CD4-positive, alpha-beta T cell treated with Interferon alpha-2 for 1 hour (primary cell): ENCODE measurements around the gene GALNT10.

ENCODE experiments used
- DNase-seq, 2 donors: peaks; one replicate each; pipeline ENCODE4 v3.0.0-alpha.2; 2020 to 2022

The GALNT10 gene

DNA sequence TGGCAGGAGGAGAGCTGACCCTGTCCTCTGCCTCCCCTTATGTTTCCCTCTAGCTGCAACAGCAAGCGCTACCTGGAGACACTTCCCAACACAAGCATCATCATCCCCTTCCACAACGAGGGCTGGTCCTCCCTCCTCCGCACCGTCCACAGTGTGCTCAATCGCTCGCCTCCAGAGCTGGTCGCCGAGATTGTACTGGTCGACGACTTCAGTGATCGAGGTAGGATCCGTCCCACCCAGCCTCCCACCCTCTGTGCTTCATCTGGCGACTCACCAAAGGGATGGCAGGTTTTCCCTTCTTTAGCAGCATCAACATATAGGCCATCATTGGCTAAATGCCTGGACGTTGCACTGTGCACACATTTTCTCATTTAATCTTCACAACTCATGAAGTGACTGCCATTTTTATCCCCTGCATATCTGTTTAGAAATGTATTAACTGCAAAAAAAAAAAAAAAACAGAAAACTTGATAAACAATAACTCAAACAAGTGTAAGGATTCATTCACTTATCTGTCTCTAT is 139.0 kb downstream of the GALNT10 start:
- no peak for DNase-seq

DNA sequence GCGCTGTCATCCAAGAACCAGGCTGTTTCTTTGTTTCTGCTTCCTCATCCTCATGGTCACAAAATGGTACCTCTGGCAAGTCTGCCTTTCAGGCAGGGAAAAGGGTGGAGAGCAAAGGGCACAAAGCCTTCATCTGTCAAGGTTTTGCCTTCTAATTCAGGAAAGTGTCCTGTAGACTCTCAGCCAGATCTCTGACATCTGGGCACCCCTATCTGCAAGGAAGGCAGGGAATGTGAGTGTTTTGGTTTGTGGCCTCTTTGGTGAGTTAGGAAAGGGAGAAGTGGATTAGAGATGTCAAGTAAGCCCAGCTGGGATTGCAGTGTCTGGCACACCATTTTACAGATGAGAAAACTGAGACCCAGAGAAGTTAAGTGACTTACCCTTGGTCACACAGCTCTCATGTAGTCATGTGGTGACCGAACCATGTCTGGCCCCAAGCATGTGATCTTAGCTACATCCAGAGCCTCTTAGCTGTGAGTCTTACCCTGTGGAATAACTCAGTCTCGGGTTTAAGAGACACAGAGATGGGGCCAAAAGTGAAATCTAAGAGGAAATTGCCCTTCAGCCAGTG is 139.6 kb downstream of the GALNT10 start:
- DNase-seq: no peak

DNA sequence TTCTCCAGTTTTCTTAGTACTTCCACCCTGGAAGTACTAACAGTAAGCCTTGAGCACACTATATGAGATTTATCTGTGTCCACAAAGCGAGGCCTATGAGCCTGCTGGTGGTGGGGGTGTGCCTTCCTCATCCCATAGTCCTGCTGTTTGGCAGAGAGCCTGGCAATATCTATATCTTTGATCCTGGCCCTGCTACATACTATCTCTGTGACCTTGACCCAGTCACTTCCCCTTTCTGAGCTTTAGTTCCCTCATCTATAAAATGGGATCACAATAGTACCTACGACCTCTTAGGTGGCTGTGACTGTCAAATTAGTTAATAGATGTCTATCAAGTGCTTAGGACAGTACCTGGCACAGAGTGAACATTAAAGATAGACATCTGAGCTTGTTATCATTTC is 140.7 kb downstream of the GALNT10 start:
- no peak for DNase-seq

DNA sequence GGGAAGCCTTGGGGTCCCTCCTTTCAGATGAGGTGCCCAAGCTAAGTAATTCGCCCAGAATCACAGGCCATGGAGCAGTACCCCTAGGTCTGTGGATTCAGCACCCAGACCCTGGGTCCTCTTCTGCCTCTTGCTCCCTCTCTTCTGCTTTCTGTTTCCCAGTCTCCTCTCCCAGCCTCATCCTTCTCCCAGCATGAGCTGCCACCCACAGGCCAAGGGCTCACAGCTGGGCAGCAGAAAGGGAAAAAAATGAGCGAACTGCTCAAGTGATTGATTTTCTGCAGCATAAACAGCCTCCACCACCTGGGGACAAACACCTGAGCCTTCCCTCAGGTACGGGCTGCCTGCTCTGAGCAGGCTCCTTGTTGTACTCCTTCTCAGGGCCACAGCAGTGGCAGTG is 141.4 kb downstream of the GALNT10 start:
- DNase-seq: no peak

DNA sequence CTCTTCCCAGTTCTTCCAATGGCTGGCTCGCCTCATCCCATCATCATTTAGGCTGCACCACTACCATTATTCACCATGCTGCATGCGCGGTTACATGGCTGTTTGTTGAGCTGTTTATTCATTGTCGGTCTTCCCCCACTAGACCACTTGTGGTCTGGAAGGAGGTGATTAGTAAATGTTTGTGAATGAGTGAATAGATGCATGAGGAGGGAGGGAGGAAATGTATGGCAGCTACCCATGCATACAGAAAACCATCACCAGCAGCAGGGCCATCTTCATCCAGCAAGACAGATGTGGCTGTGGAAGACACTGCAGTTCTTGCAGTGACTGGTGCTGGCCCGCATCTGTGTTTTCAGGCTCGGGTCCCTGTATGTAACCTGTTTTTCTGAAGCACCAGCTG is 141.9 kb downstream of the GALNT10 start:
- no peak for DNase-seq

DNA sequence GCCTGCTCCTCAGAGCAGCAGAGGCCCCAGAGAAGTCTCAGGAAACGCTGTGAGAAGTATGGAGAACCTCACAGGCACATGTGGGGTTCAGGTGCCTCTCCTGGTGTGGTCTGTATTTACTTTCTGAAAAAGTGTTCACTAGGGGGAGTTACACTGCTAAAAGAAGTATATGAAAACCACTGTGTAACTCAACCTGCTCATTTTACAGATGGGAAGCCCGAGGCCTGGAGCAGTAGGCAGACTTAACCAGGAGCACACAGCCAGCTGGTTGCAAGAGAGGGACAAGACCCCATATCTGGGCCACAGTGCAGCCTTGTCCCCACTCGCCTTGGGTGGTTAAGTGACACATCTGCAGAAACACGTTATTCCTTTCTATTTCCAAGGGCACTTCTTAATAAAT is 142.5 kb downstream of the GALNT10 start:
- DNase-seq: no peak

DNA sequence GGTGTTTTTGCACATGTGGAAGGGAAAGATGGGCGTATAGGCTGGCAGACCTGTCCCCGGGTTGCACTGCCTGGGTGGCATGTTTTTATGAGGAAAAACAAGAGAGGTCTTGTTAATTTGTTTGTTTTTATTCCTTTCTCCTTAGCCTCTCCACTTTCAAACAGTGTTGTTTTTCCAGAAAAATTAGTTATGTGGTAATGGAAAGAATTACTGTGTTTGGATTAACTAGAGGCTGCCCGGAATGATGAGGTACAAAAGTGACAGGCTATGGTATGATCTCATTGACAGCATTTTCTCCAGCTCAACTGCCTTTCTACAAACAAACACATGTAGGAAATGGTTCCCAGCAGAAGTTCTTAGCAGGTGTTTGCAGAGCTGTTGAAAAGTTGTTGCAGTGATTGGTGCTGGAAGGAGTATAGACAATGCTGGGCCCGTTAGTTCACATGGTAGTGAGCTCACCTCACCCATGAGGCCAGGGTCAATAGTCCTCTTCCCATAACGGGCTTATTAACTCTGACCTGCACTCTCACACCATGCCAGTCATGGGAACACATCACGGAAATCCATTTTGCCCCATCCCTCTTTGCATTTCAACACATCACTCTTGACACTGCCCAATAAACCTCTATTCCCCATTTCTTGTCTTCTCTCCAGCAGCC is 144.0 kb downstream of the GALNT10 start:
- DNase-seq: no peak

DNA sequence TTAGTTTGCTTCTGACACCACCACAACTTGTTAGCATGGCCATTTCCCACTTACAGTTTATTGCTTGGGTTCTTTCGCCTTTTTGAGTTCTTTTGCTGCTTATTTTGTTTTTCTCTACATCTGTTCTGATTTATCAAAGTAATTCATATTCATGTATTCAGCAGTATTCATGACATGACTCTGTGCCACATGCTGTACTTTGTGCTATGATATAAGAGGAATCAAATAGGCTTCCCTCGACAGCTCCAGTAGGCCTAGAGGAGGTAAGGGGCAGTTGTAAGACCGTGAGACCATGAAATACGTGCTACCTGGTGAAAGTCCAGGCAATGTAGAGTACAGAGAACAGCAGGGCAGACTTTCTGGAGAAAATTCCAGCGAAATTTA is 144.5 kb downstream of the GALNT10 start:
- no peak for DNase-seq

DNA sequence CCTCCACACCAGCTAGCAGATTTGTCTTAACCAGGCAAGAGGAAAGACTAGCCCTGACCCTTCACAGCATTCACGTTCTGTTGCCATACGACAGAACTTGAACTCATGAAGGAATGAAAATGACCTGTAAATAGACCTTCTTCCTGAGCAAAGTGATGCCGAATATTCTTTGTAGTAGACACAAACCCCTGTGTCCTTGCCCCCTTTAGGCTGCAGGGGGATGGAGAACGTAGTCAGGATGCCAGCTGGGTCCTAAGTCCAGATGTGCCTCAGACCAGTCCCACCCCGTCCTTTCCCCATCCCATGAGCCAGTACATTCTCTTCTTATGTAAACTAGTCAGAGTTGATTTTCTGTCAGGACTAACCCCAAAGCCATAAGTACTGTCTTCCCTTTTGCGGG is 151.1 kb downstream of the GALNT10 start:
- no peak for DNase-seq

DNA sequence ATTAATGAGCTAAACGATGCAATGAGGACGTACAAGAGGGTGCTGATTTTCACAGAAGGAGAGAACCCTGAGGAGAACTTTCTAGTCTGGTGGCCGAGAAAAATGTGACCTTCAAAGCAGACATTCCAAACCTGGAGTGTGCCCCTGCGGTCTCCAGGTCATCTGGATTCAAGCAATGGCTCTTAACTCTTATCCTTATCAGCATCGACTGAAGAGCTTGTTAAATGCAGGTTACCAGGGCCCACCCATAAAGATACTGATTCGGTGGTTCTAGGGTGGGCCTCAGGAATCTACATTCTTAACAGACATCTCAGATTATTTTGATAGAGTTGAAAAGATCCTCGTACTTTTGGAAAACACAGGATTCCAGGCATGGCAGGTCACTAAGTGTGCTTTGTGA is 151.7 kb downstream of the GALNT10 start:
- DNase-seq: no peak

DNA sequence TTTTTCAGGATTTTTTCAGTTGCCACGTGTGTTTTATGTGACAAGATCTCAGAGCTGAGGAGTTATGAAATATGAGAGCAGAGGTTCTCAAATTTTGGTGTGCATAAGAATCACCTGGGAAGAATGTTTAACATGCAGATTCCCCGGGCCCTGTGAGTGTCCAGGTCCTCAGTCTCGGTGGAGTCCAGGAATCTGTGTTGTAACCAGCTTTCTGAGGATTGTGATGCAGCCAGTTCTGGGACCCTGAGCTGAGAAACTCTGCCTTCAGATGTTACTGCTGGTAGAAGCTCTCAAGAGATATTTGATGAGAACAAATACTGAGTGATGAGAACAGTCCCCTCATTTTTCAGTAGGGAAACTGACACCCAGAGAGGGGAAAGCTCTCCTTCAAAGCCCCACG is 152.4 kb downstream of the GALNT10 start:
- DNase-seq: no peak

DNA sequence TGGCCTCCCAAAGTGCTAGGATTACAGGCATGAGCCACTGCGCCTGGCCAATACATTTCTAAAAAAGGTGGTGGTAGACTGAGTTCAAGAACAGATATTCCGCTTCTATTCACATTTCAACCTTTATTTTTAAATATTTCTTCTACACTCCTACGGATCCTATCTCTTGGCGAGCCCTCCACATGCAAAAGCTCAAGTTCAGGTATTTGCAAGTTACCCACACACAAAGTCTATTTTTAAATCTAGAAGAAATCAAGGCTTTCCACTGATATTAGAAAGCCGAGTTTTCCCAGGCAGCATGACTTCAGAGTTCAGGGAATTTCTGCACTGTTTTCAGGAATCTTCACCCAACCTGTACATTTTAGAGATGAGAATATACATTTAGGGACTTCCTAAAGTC is 153.9 kb downstream of the GALNT10 start:
- no peak for DNase-seq

DNA sequence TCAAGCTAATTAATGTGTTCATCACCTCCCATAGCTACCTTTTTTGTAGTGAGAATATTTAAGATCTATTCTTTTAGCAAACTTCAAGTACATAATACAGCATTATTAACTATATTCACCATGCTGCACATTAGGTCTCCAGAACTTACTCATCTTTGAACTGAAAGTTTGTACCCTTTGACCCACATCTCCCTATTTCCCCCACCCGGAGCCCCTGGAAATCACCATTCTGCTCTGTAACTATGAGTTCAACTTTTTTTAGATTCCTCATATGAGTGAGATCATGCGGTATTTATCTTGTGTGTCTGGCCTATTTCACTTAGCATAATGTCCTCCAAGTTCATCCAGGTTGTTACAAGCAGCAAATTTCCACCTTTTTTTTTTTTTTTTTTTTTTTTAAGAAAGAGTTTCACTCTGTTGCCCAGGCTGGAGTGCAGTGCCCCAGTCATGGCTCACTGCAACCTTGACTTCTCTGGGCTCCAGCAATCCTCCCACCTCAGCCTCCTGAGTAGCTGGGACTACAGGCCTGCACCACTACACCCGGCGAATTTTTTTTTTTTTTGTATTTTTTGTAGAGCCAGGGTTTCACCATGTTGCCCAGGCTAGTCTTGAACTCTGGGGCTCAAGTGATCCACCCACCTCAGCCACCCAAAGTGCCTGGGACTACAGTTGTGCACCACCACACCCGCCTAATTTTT is 154.9 kb downstream of the GALNT10 start:
- DNase-seq: no peak

DNA sequence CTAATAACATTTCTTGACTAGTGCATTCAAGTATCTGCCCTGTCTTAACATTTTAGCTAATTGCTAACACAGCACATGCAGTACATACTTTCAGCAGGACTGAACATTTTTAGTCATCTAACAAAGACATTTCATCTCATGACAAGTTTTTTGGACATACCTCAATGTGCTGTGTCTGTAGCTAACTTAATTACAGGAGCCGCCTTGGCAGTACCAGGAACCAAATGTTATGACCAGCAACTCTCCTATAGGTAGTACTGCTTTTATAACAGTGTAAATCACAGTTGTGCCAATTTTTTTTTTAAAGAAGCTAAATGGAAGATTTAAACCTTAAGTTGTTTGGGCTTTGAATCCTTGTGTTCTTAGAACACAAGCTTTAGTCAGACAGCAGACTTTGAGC is 155.9 kb downstream of the GALNT10 start:
- no peak for DNase-seq

DNA sequence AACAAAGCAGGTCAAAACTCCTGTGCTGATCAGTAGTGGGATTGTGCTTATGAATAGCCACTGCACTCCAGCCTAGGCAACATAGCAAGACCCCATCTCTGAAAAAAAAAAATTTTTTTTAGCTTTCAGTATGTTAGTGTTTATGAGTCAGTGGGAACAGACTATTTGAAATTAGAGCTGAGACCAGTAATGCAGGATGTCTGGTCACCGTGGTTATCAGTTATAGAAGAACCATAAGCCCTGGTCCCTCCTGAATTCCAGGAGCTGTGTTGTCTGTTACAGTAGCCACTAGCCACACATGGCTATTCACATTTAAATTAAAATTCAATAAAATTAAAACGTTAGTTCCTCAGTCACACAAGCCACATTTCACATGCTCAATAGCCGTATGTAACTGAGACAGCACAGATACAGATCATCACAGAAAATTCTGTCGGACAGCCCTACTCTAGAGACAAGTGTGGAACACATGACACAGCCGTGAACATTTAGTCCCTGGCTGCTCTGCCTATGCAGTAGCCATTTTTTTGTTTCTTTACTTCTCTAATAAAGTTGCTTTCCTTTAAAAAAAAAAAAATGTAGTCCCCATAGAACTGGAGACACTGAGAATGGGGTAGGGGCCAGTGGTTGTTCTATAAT is 159.2 kb downstream of the GALNT10 start:
- no peak for DNase-seq

DNA sequence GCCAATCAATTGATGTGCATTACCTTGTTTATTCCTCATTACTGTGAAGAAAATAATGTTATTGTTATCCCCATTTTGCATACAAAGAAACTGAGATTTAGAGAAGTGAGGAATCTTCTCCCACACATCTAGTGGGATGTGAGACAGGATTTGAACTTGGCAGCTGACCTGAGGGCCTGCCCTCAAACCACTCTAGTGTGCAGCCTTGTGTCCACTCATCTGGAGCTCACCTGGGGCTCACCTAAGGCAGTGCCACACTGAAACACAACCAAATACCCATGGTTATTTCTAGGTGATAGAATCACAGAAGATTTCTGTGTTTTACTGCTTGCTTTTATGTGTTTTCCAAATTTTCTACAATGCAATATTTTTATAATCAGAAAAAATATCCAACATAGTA is 160.6 kb downstream of the GALNT10 start:
- DNase-seq: no peak

DNA sequence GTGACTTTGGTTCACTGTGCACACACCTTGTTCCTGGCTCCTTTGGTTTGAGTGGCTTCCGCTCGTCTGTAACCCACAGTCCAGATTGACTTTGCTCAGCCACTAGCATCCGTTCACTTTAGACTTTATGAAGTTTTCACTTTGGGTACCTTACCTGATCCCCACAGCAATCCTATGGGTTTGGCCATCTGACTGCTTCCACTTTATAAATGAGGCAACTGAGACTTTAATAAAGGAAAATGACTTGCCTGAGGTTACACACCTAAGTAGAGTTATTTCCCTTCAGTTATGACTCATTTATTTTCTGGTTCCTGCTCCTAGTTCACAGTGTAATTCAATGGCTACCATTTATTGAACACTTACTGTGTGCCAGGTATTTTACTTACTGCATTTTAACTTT is 161.0 kb downstream of the GALNT10 start:
- DNase-seq: no peak

DNA sequence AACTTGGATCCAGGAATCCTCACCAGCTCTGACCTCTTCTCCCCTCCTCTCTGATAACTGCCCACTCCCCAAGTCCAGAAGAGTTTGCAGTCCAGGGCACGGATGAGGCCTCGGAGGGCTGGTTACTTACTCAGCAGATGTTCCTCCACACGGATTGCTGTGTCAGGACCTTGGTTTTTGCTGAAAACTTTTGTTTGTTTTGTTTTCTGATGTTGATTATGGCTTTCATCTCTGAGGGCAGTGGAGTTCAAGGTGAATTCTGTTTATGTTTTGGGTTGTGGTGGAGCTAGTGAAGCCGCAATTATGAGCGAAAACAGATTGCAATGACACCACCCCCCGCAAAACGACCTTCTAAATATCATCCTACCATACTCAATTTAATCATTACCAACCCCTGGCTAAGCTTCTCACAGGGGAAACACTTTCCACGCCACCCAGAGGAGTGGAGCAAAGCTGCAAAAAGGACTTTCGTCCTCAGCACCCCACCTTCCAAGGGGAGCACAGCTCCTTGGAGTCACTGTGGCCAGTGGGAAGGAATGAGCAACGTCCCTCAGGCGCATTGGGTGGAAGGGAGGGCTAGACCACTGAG is 162.5 kb downstream of the GALNT10 start:
- DNase-seq: no peak

DNA sequence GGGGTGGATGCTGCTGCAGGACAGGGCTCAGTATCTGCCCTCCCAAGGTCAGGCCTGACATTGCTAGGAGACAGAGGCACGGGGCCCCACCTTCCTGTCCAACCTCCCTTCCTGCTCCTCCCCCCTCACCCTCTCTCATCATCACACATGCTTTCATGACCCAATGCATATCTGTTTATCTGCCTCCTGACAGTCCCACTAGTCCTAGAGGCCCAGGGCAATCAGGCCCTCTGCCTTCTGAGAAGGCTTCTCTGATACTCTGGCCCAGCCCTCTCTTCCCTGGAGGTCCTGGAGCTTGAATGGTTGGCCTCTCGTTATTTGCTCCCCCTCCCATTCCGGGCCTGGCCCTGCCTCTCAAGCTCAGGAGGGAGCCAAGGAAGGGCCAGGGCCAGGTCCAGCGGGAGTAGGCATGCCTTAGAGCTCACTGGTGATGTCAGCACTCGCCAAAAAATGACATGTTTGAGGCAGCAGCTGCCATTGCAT is 164.6 kb downstream of the GALNT10 start:
- no peak for DNase-seq

DNA sequence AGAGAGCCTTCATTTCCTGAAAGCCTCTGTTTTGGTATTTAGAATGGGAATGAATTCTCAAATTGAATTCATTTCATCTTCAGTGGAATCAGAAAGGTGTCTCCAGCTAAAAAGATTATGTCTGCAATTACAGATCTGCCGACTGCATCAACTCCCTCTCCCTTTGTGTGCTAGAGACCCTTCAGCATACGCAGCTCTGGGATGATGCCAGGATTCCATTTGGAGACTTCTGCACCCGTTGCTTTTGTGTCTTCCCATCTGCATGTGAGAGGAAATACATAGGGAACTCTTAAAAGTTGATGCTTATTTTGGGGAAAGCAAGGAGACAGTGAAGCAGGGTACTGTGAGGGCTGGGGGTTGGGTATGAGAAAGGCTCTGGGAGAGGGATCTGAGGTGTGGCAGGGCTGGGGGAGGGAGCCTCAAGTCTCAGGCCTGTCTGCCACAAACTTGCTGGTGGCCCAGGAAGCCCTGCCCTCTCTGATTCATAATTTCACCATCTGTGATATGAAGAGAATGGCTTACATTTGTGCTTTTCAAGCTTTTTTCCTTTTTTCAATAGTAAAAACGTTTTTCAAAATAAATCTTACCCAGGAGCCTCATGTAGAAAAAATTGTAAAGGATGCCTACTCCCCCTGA is 165.6 kb downstream of the GALNT10 start:
- no peak for DNase-seq

DNA sequence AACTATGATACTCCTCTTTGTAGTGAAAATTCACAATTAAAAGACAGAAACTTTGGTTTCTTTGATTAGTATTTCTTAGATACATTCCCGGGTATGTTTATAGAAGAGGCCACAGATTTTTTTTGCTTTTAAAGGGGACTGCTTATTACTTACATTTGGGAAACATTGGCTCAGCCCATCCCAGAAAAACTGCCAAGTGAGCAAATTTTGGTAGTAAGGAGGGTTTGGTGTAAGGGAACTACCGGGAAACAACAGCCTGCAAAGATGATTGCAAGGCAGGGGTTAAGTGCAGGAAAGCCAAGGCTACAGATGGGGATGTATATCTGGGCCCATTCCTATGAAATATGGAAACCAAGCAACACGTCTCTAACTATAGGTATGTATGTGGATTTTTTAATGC is 166.4 kb downstream of the GALNT10 start:
- no peak for DNase-seq

DNA sequence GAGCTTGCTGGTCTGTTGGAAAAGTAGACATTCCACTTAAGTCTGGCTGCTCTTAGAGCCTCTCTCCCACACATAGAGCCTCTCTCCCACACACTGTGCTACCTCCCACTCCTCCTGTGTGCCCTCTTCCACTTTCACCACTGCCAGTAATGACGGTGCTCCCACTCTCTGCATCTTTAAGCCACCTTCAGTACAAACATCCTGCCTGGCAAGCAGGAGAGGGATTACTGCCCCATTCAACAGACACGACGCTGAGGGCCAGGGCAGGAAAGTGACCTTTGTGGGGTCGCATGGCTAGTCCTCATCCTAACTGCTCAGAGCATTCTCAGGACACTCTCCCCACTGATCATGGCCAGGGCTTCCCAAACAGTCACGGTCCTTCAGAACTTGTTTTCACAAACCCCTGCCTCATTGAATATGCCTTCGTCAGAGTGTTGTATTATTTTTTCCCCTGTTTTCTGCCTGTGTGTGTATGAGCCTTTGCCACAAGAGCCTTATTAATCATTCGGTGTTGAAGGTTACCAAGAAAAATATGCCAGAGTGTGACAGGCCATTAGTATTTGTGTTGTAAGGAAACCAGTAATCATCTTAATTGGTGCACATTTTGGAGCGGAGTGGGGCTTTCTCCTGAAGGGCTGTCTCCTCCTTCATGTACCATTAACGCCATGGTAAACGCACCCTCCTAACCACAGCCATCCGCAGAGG is 168.1 kb downstream of the GALNT10 start:
- DNase-seq: no peak
